H9 (cell line): ENCODE data around the gene KANK2. TPM values are rescaled to one million over a fixed set of nuclear protein-coding genes. Genes with fewer than 3 reads are reported as not detected.

Experiments
- DNase-seq: peaks from one replicate; pipeline ENCODE4 v3.0.0-alpha.2; 2017
- H2AFZ ChIP-seq: one replicate; pipeline ENCODE4 v1.6.1; 2013; ENCODE audit warnings: mild to moderate bottlenecking, low read length, control low read depth, moderate library complexity
- H2AK5ac ChIP-seq: 2 replicates; pipeline ENCODE4 v1.6.1; 2013; ENCODE audit warnings: low read length, control low read depth, mixed read lengths; ENCODE audit not compliant: insufficient read length
- H2BK120ac ChIP-seq: one replicate; pipeline ENCODE4 v1.6.1; 2013; ENCODE audit warnings: low read depth, mild to moderate bottlenecking, low read length, control low read depth, inconsistent platforms; ENCODE audit not compliant: poor library complexity, severe bottlenecking
- H2BK12ac ChIP-seq: 2 replicates; pipeline ENCODE4 v1.6.1; 2013; ENCODE audit warnings: low read length, control low read depth, mixed read lengths, low read depth; ENCODE audit not compliant: insufficient read length
- H2BK15ac ChIP-seq: 2 replicates; pipeline ENCODE4 v1.6.1; 2013; ENCODE audit warnings: low read depth, low read length, control low read depth
- H2BK20ac ChIP-seq: one replicate; pipeline ENCODE4 v1.6.1; 2013; ENCODE audit warnings: low read depth, mild to moderate bottlenecking, low read length, control low read depth, inconsistent platforms; ENCODE audit not compliant: poor library complexity, severe bottlenecking
- H2BK5ac ChIP-seq: 2 replicates; pipeline ENCODE4 v1.6.1; 2013; ENCODE audit warnings: low read length, control low read depth, mixed read lengths; ENCODE audit not compliant: insufficient read length
- H3K14ac ChIP-seq: 2 replicates; pipeline ENCODE4 v1.6.1; 2013; ENCODE audit warnings: low read length, control low read depth; ENCODE audit not compliant: insufficient read depth
- H3K18ac ChIP-seq: 2 replicates; pipeline ENCODE4 v1.6.1; 2013; ENCODE audit warnings: low read depth, mild to moderate bottlenecking, mixed read lengths, low read length, control low read depth; ENCODE audit not compliant: insufficient read length
- H3K23ac ChIP-seq: 2 replicates; pipeline ENCODE4 v1.6.1; 2013; ENCODE audit warnings: low read length, control low read depth, mixed read lengths, low read depth; ENCODE audit not compliant: insufficient read length
- H3K23me2 ChIP-seq: 2 replicates; pipeline ENCODE4 v1.6.1; 2013; ENCODE audit warnings: low read depth, mild to moderate bottlenecking, mixed read lengths, low read length, control low read depth; ENCODE audit not compliant: insufficient read length, poor library complexity, severe bottlenecking
- H3K27ac ChIP-seq: 2 replicates; pipeline ENCODE4 v1.5.1; 2013; ENCODE audit warnings: low read length, control low read depth, mixed read lengths, low read depth; ENCODE audit not compliant: insufficient read length
- H3K27me3 ChIP-seq: 2 replicates; pipeline ENCODE4 v1.6.1; 2013; ENCODE audit warnings: low read length, control low read depth, inconsistent platforms; ENCODE audit not compliant: insufficient read depth
- H3K4ac ChIP-seq: 2 replicates; pipeline ENCODE4 v1.6.1; 2013; ENCODE audit warnings: low read depth, mild to moderate bottlenecking, control low read depth, inconsistent platforms, low read length, moderate library complexity
- H3K4me1 ChIP-seq: 2 replicates; pipeline ENCODE4 v1.6.1; 2013; ENCODE audit warnings: low read length, control low read depth, inconsistent platforms; ENCODE audit not compliant: insufficient read depth
- H3K4me2 ChIP-seq: 2 replicates; pipeline ENCODE4 v1.6.1; 2013; ENCODE audit warnings: low read length, control low read depth, mixed read lengths; ENCODE audit not compliant: insufficient read length, insufficient read depth
- H3K56ac ChIP-seq: 2 replicates; pipeline ENCODE4 v1.6.1; 2013; ENCODE audit warnings: low read depth, mild to moderate bottlenecking, mixed read lengths, low read length, control low read depth; ENCODE audit not compliant: insufficient read length
- H3K79me1 ChIP-seq: 2 replicates; pipeline ENCODE4 v1.6.1; 2013; ENCODE audit warnings: low read depth, mild to moderate bottlenecking, moderate library complexity, low read length, control low read depth, inconsistent platforms; ENCODE audit not compliant: insufficient read depth, poor library complexity, severe bottlenecking
- H3K79me2 ChIP-seq: 2 replicates; pipeline ENCODE4 v1.6.1; 2013; ENCODE audit warnings: low read length, control low read depth, inconsistent platforms; ENCODE audit not compliant: insufficient read depth
- H3K9ac ChIP-seq: 2 replicates; pipeline ENCODE4 v1.6.1; 2013; ENCODE audit warnings: low read length, control low read depth, mixed read lengths; ENCODE audit not compliant: insufficient read length; ENCODE audit errors: extremely low read depth
- H3K9me3 ChIP-seq: one replicate; pipeline ENCODE4 v1.6.1; 2013; ENCODE audit warnings: low read depth, low read length, inconsistent platforms; ENCODE audit not compliant: control insufficient read depth
- H3T11ph ChIP-seq: one replicate; pipeline ENCODE4 v1.6.1; 2013; ENCODE audit warnings: mild to moderate bottlenecking, low read length, control low read depth, inconsistent platforms
- H4K20me1 ChIP-seq: one replicate; pipeline ENCODE4 v1.6.1; 2013; ENCODE audit not compliant: control insufficient read depth, insufficient read length, insufficient read depth
- H4K5ac ChIP-seq: 2 replicates; pipeline ENCODE4 v1.6.1; 2013; ENCODE audit warnings: low read depth, mild to moderate bottlenecking, mixed read lengths, low read length, control low read depth; ENCODE audit not compliant: insufficient read length
- H4K8ac ChIP-seq: replicated peaks from 2 replicates; pipeline ENCODE4 v1.6.1; 2013; ENCODE audit warnings: low read length, control low read depth, mixed read lengths, low read depth; ENCODE audit not compliant: insufficient read length
- H4K91ac ChIP-seq: 2 replicates; pipeline ENCODE4 v1.6.1; 2013; ENCODE audit warnings: low read depth, mild to moderate bottlenecking, moderate library complexity, mixed read lengths, low read length, control low read depth; ENCODE audit not compliant: insufficient read length
- H3K27ac Mint-ChIP-seq, 3 experiments: 2 replicates in 2 of 3; 3 replicates in 1 of 3; pipeline ENCODE4 v1.8.0; 2020 to 2021; ENCODE audit warnings: mixed read lengths in 3 of 3, mild to moderate bottlenecking in 1 of 3, moderate library complexity in 1 of 3
- H3K27me3 Mint-ChIP-seq: 2 replicates; pipeline ENCODE4 v1.8.0; 2021; ENCODE audit warnings: low read depth, mild to moderate bottlenecking, moderate library complexity, mixed read lengths
- H3K36me3 Mint-ChIP-seq, 3 experiments: 2 replicates in 2 of 3; 3 replicates in 1 of 3; pipeline ENCODE4 v1.8.0; 2020 to 2021; ENCODE audit warnings: low read depth in 3 of 3, mixed read lengths in 3 of 3; ENCODE audit not compliant: insufficient read depth in 1 of 3
- H3K4me1 Mint-ChIP-seq, 2 experiments: 2 replicates each; pipeline ENCODE4 v1.8.0; 2020; ENCODE audit warnings: mixed read lengths in 2 of 2
- H3K4me3 Mint-ChIP-seq, 2 experiments: 2 replicates in 1 of 2; 3 replicates in 1 of 2; pipeline ENCODE4 v1.8.0; 2020 to 2021; ENCODE audit warnings: mild to moderate bottlenecking in 2 of 2, mixed read lengths in 2 of 2, moderate library complexity in 1 of 2
- H3K9me3 Mint-ChIP-seq, 2 experiments: 2 replicates in 1 of 2; 3 replicates in 1 of 2; pipeline ENCODE4 v1.8.0; 2020; ENCODE audit warnings: mild to moderate bottlenecking in 2 of 2, mixed read lengths in 2 of 2, moderate library complexity in 1 of 2
- WGBS: extraction: QIAGEN DNeasy Blood & Tissue Kit; methylation state at CpG from one replicate; pipeline ENCODE4 v1.1.7; 2013; ENCODE audit warnings: missing lambda C conversion rate, low lambda C conversion rate, mixed read lengths; ENCODE audit not compliant: insufficient read length; ENCODE audit errors: extremely low coverage; 5-methylcytosine and 5-hydroxymethylcytosine counted together
- total RNA-seq: library from RNA; stranded (reverse); gene quantifications from 2 replicates; pipeline ENCODE4 v1.2.1, GENCODE V29; 2021
- TF ChIP-seq, protein P1 (sequence below): fragments of 200-600 bp; sonication (generic); conservative IDR thresholded peaks from 3 replicates; pipeline ENCODE4 v1.8.0; 2021; ENCODE audit warnings: antibody characterized with exemption, mild to moderate bottlenecking

Gene KANK2
- total RNA-seq, 1 experiment from 2014 or later: 42.0 TPM

DNA sequence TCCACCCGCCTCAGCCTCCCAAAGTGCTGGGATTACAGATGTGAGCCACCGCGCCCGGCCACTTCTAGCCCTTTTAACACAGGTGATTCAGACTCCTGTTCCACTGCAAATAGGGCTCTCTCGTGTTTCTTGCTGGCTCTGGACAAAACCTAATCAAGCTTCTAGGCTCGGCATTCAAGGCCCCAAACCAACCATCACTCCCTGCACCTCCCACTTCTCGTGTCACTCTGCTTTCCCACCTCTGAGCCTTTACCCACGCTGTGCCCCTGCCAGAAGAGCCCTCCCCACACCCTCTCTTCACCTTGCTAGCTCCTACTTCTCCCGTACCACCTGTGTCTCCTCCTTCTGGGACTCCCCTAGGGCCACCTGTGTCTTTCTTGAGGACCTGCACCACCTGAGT, 19.8 kb downstream of the KANK2 start:
- Histone ChIP-seq H2AFZ (no peak overlapping the region), H2BK15ac (no peak overlapping the region), H2BK12ac (no peak overlapping the region), H3K18ac (no peak overlapping the region), H4K8ac (no peak overlapping the region), H2BK120ac (no peak overlapping the region), H3K14ac (no peak overlapping the region), H2BK5ac (no peak overlapping the region), H3K4me2 (no peak overlapping the region), H3K27me3 (no peaks in the 10 kb centered on the region), H3K79me1 (no peaks in the 10 kb centered on the region), H3K23ac (no peak overlapping the region), H4K91ac (no peak overlapping the region), H3K79me2 (no peaks in the 10 kb centered on the region), H3K4me1 (no peaks in the 10 kb centered on the region; the same call in 1 of the 2 replicates), H3K56ac (no peak overlapping the region), H3K27ac (no peak overlapping the region), H2AK5ac (no peak overlapping the region), H2BK20ac (no peak overlapping the region), H3K9me3 (no peaks in the 10 kb centered on the region), H3T11ph (no peak overlapping the region), H4K5ac (no peak overlapping the region), H3K9ac (no peak overlapping the region), H3K23me2 (no peaks in the 10 kb centered on the region), H3K4ac (no peak overlapping the region), H4K20me1 (no peaks in the 10 kb centered on the region)
- TF ChIP-seq, protein P1, sequence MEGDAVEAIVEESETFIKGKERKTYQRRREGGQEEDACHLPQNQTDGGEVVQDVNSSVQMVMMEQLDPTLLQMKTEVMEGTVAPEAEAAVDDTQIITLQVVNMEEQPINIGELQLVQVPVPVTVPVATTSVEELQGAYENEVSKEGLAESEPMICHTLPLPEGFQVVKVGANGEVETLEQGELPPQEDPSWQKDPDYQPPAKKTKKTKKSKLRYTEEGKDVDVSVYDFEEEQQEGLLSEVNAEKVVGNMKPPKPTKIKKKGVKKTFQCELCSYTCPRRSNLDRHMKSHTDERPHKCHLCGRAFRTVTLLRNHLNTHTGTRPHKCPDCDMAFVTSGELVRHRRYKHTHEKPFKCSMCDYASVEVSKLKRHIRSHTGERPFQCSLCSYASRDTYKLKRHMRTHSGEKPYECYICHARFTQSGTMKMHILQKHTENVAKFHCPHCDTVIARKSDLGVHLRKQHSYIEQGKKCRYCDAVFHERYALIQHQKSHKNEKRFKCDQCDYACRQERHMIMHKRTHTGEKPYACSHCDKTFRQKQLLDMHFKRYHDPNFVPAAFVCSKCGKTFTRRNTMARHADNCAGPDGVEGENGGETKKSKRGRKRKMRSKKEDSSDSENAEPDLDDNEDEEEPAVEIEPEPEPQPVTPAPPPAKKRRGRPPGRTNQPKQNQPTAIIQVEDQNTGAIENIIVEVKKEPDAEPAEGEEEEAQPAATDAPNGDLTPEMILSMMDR: no peak
- no CpG with 5 or more reads among the region's 9 CpGs for WGBS
- Mint-ChIP-seq H3K9me3 (no peaks in the 10 kb centered on the region), H3K27me3 (no peaks in the 10 kb centered on the region), H3K36me3 (peaks cover 15 to 50% (median 39%) of the 10 kb centered on the region in 3 experiments; a peak in 6 of 7 replicates), H3K4me1 (no peaks in the 10 kb centered on the region), H3K27ac (peak overlapping the region in 2 of 3 experiments; percentile 34 to 85; a peak in 1 of 7 replicates), H3K4me3 (no peak overlapping the region)
- DNase-seq: no peak
